NCI-H748 treated with DMSO at 0.1 percent for 48 hours (cell line): ENCODE data around the gene PKIG.

Source experiments
- DNase-seq: peaks from one replicate; lab custom pipeline; 2025; lab: John Stamatoyannopoulos, UW

Gene PKIG

GRCh38 chr20:44664131-44664530 lies 81.8 kb downstream of the PKIG start:
- no peak for DNase-seq

GRCh38 chr20:44666066-44666465 lies 83.7 kb downstream of the PKIG start:
- DNase-seq: no peak
